ENCODE measurements around the gene PGLYRP3. TPM values are rescaled to one million over a fixed set of nuclear protein-coding genes. Genes with fewer than 3 reads are reported as not detected.

Gene PGLYRP3
- total and polyA plus RNA-seq, 2 experiments from 2014 or later: not detected

GRCh38 chr1:153306303-153307220 lies 6.2 kb downstream of the PGLYRP3 start:
- H3K4me3 Mint-ChIP-seq: no peak overlapping the region
- H3K9me3 Mint-ChIP-seq: no peaks in the 10 kb centered on the region; the same call in 2 of the 3 replicates
- Histone ChIP-seq H3K4me2 (peak overlapping the region; percentile 43; the same call in 1 of the 2 replicates), H3K9me2 (ENCODE audit: insufficient read depth) (no peaks in the 10 kb centered on the region), H3F3A (replicated peaks; ENCODE audit: low read depth) (no peaks in the 10 kb centered on the region), H4K20me1 (replicated peaks; ENCODE audit: insufficient read depth) (no peaks in the 10 kb centered on the region), H3K36me3 (ENCODE audit: insufficient read depth) (no peaks in the 10 kb centered on the region), H3K4me3 (no peak overlapping the region), H2AFZ (peak overlapping the region; percentile 87), H3K4me1 (ENCODE audit: insufficient read depth) (peaks cover 7% of the 10 kb centered on the region), H3K79me2 (replicated peaks; ENCODE audit: insufficient read depth) (no peaks in the 10 kb centered on the region), H3K27me3 (ENCODE audit: insufficient read depth) (no peaks in the 10 kb centered on the region), H3K27ac (ENCODE audit: low read depth) (no peak overlapping the region)
- no peak for TF ChIP-seq ZNF331 (CRISPR knock-in tag; IDR thresholded peaks at IDR 0.05; ENCODE audit: low read depth)
- TF ChIP-seq JUNB (IDR thresholded peaks at IDR 0.05; ENCODE audit: unreplicated experiment): no peak
- no peak for TF ChIP-seq ZNF114 (CRISPR knock-in tag; IDR thresholded peaks at IDR 0.05)
- no peak for TF ChIP-seq NANOG (IDR thresholded peaks at IDR 0.05; ENCODE audit: borderline replicate concordance)
- TF ChIP-seq POLR2AphosphoS5 (IDR thresholded peaks at IDR 0.05; ENCODE audit: low read depth): no peak
- no peak overlapping the region for H3K27ac Mint-ChIP-seq
- no peaks in the 10 kb centered on the region for H3K36me3 Mint-ChIP-seq (ENCODE audit: low read depth)
- ATAC-seq (peak; percentile 58), DNase-seq (ENCODE audit: low spot score) (peak; percentile 4)
- H3K27me3 Mint-ChIP-seq (ENCODE audit: insufficient read depth, low read depth, poor library complexity): peaks cover 17% of the 10 kb centered on the region
- peaks cover 17% of the 10 kb centered on the region for H3K4me1 Mint-ChIP-seq

DNA sequence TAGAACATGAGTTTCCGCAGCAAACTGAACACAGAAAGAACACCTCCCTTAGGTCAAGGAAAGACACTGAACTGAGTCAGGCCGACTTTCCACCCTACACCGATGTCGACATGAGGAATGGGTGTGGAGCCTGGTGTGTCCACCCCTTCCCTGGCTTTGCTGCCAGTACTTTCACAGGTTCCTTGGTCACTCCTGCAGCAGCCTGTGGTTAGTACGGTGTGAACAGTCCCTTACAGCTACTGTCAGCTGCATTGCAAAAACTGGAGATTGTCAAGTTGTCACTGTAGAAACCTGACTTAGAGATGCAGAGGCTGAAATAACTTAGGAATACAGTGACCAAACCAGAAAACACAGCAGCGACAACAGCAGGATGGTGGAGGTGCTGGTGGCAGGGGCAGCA lies 7.1 kb downstream of the PGLYRP3 start:
- Mint-ChIP-seq H3K36me3 (ENCODE audit: low read depth) (no peaks in the 10 kb centered on the region), H3K4me1 (peaks cover 17% of the 10 kb centered on the region), H3K4me3 (no peak overlapping the region), H3K27ac (no peak overlapping the region), H3K9me3 (no peaks in the 10 kb centered on the region; the same call in 2 of the 3 replicates), H3K27me3 (ENCODE audit: insufficient read depth, low read depth, poor library complexity) (peaks cover 17% of the 10 kb centered on the region)
- no peak overlapping the region for H3K4me3 ChIP-seq
- no peaks in the 10 kb centered on the region for H3K79me2 ChIP-seq (replicated peaks; ENCODE audit: insufficient read depth)
- H3K36me3 ChIP-seq (ENCODE audit: insufficient read depth): no peaks in the 10 kb centered on the region
- H3K9me2 ChIP-seq (ENCODE audit: insufficient read depth): no peaks in the 10 kb centered on the region
- H3K4me1 ChIP-seq (ENCODE audit: insufficient read depth): peaks cover 7% of the 10 kb centered on the region
- H3K4me2 ChIP-seq: no peak overlapping the region
- H4K20me1 ChIP-seq (replicated peaks; ENCODE audit: insufficient read depth): no peaks in the 10 kb centered on the region
- H2AFZ ChIP-seq: peak overlapping the region; percentile 43; the same call in 1 of the 2 replicates
- no peaks in the 10 kb centered on the region for H3F3A ChIP-seq (replicated peaks; ENCODE audit: low read depth)
- no peaks in the 10 kb centered on the region for H3K27me3 ChIP-seq (ENCODE audit: insufficient read depth)
- no peak for DNase-seq (ENCODE audit: low spot score)
- ATAC-seq: no peak
- H3K27ac ChIP-seq (ENCODE audit: low read depth): no peak overlapping the region
- no peak for TF ChIP-seq POLR2AphosphoS5 (IDR thresholded peaks at IDR 0.05; ENCODE audit: low read depth)
- TF ChIP-seq NANOG (IDR thresholded peaks at IDR 0.05; ENCODE audit: borderline replicate concordance): no peak
- no peak for TF ChIP-seq JUNB (IDR thresholded peaks at IDR 0.05; ENCODE audit: unreplicated experiment)
- no peak for TF ChIP-seq REST (IDR thresholded peaks at IDR 0.05; ENCODE audit: unreplicated experiment)
- TF ChIP-seq, protein P1, sequence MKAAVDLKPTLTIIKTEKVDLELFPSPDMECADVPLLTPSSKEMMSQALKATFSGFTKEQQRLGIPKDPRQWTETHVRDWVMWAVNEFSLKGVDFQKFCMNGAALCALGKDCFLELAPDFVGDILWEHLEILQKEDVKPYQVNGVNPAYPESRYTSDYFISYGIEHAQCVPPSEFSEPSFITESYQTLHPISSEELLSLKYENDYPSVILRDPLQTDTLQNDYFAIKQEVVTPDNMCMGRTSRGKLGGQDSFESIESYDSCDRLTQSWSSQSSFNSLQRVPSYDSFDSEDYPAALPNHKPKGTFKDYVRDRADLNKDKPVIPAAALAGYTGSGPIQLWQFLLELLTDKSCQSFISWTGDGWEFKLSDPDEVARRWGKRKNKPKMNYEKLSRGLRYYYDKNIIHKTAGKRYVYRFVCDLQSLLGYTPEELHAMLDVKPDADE (IDR thresholded peaks at IDR 0.05): no peak
- TF ChIP-seq CREB1 (CRISPR knock-in tag; IDR thresholded peaks at IDR 0.05; ENCODE audit: low read depth): no peak
- TF ChIP-seq EZH2phosphoT487 (IDR thresholded peaks at IDR 0.05; ENCODE audit: unreplicated experiment): no peak
- no peak for TF ChIP-seq STAT1 (IDR thresholded peaks at IDR 0.05; ENCODE audit: unreplicated experiment)
- no peak for TF ChIP-seq CTCF (conservative IDR thresholded peaks at IDR 0.05; ENCODE audit: low read depth in 2 of 2)
